NCI-H82 (cell line): ENCODE data around the gene TBX6.

Experiments used
- DNase-seq: peaks from one replicate; lab custom pipeline; 2025; lab: John Stamatoyannopoulos, UW

The TBX6 gene

DNA sequence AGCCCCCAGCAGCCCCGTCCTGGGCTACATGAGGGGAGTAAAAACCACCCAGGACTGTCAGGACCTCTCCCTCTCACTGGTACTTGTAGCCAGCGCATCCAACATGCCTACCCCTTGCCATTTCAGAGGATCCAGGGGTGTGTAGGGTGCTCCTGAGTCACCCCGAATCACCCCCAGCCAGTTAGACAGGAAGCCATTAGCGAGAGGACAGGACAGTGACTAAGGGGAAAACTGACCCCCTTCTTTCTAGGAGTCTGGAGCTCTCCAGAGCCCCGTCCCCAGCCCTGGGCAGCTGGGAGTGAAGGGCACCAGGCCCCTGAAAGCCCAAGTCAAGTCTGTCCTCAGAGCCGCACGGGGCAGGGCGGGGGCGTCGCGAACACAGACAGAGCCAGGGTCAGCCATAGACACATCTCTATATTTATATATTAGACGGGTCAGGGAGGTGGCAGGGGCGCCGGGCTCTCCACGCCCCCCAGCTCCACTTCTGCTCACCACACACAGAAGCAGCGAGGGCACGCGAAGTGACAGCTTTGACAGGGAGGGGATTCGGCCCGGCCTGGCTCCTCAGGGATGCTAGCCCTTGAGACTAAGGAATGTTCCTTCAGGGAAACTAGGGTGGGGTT, 22.1 kb upstream of the TBX6 start:
- DNase-seq: no peak

DNA sequence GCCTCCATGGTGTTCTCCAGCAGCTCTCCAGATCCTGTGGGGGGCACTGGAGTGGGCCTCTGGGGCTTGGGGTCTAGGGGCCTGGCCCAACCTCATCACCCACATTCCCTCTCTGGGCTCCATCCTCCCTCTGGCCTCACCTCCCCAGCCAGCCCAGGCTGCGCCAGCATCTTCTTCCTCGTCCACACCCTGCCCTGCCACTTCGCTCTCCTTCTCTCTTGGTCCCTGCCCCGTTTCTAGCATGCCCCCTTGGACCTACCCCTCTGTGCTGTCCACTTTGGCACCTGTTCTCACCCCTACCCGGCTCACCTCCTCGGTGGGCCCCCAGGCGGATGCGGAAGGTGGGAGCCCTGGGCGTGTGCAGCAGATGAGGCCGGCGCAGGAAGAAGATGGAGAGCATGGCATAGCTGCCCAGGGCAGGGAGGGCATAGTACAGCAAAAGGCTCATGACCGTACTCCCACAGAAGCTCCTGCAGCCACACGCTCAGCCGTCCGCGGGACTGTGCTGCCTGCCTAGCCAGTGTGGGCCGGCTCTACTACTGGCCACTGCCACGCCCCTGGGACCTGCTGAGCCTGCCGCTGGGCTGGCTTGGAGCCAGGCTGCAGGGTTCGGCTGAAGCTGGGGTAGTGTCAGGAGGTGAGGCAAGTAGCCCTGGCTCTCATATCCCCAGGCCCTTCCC, 21.4 kb upstream of the TBX6 start, which contains the start of gene GDPD3:
Gene GDPD3 (minus strand): TSS at position 507 of the 680 bp plus-strand sequence. CDS start 59 bp downstream, at position 448.
- DNase-seq: no peak

DNA sequence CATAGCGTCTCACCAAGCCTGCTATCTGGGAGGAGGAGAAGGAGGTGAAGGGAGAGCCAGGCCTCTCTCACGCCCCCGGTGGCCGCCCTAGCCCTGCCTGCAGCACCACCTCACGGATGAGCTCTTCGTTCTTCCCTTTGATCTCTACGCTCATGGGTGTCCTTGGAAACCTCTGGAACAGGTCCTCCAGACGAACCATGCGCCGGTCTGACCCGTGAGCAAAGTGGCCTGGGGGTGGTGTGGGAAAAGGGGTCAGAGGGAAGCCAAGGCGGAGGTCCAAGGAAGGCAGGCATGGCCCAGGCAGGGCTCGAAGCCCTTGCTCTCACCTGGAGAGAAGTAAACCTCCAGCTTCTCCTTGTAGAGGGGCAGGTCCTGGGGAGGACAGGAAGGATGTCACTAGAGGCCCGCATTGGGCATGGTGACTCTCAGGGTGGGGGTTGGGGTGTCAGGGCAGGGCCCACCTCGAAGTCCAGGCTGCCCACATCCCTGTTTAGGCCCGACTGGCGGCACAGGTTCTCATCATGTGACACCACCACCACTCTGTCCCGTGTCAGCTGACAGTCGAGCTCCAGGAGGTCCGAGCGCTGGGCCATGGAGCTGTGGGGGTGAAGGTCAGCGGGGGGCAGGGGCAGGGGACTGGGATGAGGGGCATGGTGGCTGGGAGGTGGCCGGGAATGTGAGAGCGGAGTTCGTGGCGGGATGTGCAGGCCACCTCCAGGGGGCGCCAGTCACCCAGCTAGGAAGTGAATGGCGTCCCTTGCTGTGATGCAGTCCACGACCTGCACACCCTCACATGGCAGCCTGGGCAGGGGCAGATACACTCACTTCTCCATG, 20.7 kb upstream of the TBX6 start:
- peak; percentile 59 for DNase-seq

DNA sequence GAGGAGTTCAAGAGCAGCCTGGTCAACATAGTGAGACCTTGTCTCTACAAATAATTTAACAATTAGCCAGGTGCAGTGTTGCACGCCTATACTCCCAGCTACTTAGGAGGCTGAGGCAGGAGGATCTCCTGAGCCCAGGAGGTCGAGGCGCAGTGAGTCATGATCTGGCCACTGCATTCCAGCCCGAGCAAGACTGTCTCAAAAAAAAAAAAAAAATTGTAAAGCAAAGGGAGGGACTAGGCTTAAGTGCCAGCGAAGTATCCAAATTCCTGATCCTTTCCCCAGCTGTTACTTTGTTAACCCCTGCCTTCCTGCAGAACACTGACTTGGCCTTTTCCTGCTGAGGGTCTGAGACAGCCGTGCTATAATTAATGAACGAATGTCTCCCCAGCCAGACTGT, 18.9 kb upstream of the TBX6 start:
- DNase-seq: peak; percentile 75

DNA sequence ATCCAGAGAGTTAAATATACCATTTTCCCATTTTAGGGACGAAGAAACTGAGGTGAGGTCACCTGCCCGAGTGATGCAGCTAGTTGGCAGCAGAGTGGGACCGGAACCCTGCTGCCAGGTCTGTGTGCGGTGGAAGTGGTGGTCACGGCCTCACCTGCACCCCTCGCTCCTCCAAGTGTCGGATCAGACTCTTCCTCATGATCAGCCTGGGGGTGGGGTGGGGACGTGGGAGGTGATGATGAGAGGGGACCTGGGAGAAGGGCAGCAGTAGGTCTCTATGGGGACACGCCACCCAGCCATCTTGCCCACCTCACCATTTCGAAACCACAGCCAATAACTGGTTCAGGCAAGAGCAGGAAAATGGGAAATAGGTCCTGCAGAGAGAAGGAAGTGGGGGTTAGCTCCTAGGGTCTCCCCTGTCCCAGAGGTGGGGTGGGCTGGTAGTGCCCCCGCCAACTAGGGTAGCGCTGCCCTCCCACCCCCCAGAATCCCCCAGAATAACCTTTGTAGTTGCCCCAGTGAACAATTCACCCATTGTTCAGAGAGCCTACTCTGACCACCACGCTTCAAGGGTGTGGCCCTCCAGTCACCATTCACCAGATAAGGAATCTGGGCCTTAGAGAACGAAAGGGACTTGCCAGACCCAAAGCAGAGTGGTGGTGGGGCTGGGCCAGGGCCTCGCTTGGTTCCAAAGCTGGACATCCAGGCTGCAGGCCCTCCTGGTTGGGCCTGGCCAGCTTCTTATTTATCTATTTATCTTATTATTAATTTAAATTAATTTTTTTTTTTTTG, 16.5 kb upstream of the TBX6 start:
- no peak for DNase-seq

DNA sequence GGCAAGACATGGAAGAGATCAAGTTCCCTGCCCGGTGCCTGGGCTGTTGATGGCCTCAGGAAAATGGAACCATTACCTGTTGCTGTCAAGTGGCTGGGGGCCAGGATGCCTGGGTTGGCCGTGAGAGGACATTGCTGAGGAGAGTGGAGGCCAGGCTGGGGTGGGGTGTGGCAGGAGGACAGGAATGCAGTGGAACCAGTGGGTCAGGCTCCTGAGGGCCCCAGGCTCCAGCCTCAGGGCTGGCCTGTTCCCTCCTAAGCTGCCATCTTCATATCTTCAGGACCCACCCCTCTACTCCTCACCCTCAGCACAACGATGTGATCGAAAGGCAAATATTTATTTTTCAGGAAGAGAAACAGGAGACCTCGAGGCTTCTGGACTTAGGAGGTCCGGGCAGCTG, 12.8 kb upstream of the TBX6 start:
- no peak for DNase-seq

DNA sequence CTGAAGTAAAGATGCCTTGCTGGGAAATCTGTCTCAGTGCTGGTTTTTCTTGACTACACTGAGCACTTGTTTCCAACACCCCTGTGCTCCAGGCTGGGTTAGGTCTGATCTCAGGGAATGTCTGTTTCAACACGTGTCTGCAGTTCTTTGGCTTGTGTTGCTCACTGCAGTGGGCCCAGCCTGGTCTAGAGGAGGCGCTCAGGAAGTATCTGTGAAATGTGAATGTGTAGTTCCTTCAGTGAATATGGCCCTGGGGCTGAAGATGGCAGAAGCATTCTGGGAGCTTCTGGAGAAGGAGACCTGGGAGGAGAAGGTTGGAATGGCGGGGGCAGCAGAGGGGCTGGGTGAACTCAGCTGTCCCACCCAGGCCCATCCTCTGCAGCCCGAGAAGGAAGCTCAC, 12.4 kb upstream of the TBX6 start:
- no peak for DNase-seq

DNA sequence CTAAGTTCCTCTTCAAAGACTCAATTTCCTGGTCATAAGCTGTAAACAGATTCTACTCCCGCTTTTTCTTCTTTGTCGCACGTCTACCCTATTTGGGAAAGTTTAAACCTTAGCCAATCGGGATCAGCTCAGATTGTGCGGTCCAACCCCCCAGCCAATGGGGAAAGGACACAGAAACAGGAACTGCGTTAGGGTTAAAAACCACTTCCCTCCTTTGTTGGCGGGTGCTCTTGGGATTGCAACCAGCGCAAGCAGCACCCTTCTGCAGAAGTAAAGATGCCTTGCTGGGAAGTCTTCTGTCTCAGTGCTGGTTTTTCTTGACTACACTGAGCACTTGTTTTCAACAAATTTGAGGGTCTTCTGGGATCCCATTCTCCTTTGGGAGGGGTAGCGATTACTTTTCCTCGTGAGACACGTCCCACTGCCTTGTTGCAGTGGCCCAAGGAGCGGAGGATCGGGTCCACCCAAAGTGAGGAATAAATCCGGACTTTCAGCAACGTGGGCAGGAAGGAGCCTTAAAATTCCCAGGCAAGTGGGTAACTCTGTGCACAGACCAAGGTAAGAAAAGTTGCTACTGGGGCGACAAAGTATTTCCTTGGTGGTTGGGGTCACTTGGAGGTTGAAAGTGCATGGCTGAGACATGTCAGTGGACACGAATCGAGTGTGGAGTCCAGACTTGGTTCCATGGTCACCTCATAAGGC, 5.3 kb upstream of the TBX6 start:
- no peak for DNase-seq

DNA sequence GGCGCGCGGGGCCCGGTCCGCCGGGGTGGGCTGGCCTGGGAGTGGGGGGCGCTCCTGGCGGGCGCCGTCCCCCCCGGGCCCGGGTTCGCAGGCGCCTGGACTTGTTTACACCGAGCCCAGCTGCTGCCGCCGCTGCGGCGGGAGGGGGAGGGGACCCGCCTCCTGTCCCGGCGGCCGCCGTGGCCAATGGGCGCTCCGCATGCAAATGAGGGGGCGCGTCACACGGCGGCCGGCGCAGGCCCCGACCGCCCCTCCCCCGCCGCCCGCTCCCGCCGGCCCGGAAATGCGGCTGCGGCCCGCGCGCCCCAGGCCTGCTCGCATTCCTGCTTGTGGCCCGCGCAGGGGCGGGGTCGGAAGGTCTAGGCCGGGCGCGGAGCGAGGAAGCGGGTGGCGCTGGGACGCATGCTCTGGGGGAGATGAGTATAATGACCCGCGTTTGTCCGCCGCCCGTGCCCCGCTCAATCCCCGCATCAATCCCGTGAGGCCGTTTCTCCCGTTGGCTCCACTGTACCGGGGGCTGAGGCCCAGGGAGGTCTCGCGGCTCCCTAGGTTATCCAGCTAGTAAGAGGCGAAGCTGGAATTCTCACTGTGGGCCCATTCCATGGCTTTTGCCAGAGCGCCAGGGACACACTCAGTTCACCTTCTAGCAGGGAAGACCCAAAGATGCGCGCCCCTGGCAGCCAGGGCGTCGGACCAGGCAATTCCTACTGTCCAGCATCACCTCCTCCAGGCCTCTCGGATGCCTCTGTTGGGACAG, 4.6 kb upstream of the TBX6 start, which contains the start of gene YPEL3:
Gene YPEL3 (minus strand): TSS at position 109 of the 757 bp plus-strand sequence. CDS start 731 bp downstream, outside the sequence.
- DNase-seq: peak; percentile 93

DNA sequence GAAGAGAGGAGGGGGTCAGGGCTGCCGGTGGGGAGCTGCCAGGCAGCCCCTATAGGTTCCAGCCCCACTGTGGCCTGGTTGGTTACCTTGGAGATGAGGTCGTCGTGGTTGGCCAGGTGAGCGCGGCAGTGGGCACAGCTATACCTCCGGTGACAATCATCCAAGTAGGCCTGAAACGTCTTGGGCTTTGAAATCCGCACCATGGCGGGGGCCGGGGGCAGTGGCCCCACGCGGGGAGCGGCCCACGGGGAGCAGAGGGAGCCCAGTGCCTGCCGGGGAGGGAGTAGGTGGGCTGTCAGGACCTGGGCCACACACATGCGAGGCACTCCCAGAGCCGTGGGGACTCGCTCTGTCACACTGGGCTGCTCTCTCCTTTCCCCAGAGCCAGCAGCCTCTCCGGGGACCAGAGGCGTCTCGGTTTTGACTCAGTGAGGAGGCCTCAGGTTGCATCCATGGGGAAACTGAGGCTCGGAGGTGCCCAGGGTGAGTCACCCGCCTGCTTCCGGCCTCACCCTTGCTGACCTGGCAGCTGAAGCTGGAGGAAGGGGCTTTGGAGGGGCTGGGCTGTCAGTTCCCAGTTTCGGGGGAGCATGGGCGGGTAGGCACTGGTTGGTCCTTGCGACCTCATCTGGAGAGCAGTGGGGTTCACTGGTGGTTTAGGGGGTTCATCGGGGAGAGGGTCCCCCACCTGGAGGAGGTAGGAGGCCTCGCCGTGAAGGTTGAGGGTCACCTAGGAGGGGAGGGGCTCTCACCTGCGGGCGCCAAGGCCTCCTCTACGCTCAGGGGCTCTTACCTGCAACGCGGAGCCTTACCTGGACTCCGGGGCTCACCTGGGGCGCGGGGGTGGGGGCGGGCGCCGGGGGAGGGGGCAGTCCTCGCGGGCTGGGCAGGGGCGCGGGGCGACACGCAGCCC, 3.7 kb upstream of the TBX6 start:
- peak; percentile 29 for DNase-seq

DNA sequence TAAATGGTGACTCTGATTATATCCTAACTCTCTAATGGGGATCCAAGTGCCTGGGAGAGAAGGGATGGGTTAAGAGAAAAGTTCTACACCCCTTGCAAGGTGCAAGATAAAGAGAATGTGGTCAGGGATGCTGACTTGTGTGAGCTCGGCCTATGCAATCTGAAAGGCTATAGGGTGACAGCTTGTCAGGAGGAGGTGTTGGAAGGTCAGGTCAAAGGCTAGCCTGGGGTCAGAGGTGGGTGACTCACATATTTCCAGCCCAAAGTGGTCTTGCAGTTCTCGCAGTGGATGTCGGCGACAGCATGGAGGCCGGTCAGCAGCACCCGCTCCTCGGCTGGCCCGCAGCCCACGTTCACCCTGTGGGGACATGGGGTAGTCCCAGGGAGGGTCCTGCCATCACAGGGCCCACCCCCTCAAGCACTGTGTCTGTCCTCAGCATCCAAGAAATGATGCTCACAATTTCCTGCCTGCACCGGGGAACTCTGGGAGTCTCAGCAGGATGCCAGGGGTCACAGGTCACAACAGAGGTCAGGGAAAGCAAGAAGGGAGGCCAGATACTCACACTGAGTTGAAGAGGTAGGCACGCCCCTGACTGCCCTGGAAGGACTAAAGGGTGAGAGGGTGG, 2.9 kb upstream of the TBX6 start:
- DNase-seq: no peak

DNA sequence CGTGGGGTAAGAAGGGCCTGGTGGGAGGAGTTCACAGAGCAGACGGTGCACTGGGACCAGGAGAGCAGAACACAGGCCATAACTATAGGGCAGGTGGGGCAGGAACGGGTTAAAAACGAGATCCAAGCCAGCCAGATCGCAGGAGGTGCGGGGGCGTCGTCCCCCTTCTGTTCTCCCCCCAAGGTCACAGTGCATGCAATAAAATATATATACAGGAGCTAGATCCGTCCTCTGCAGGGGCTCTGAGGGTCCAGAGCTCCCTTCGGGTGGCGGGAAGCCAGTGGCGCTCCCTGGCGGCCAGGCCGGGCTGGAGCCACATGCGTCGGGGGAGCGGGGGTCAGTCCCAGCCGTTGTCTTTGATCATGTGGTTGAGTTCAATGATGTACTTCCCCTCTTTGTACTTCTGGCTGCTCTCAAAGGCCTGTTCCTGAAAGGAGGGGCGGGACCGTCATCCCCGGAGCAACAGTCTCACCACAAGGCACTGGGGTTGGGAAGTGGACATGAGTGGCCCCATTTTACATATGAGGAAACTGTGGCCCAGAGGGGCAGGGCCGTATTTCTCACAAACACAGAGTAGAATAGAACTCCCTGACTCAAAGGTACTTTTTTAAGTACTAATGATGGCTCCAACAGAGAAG, 768 bp upstream of the TBX6 start:
- peak; percentile 87 for DNase-seq

DNA sequence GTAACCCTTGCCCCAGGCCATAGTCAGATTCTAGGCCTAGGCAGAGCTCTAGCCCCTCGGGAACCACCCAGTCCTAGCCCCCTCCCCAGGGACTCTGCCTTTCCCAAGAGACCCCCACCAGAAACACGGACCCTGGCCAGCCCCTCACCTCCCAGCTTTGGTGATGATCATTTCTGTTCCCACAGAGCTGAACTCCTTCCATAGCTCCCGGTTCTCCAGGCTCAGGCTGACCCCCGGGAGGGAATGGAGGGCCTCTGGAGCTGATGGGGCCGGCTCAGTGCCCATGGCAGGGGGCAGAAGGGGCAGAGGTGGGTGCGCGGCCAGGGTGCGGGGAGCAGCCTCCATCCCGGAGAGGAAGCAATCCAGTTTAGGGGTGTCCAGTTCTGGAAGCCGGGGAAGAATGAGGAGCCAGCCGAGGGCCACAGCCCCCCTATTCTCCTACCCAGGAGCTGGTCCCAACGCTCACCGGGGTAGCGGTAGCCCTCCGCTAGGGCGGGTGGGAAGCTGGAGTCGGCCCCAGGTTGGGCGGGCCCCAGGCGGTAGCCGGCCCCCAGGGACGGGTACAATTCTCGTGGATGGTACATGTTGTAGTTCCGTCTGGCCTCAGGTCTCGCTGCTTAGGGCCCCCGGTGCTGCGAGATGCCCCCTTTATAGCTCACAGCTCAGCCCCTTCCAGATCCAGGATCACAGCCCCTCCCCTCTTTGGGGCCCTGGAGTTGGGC, 953 bp downstream of the TBX6 start:
- no peak for DNase-seq

DNA sequence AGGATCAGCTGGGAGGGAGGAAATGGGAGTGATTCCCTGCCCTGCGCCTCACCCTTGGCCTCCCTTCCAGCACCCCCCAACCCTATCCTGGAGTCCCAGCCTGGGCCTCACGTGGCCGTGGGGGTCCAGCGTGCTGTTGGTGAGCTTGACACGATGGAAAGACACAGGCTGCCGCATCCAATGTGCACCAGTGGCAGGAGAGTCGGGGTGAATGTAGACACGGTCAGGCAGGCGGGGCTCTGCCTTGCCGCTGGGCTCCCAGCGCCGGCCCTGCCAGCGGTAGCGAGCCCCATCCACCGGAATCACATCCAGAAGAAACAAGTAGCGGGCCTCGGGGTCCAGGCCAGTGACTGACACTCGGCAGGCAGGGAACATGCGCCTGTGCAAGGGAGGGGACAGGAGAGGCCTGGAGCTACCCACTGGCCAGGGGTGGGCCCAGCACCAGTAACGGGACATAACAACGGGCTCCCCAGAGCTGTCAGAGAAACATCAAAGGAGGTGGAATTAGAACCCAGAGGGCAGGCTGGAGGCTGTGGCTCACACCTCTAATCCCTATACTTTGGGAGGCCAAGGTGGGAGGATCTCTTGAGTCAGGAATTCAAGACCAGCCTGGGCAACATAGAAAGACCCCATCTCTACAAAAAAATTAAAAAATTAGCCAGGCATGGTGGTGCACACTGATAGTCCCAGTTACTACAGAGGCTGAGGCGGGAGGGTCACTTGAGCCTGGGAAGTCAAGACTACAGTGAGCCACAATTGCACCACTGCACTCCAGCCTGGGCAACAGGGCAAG, 2.7 kb downstream of the TBX6 start:
- no peak for DNase-seq

DNA sequence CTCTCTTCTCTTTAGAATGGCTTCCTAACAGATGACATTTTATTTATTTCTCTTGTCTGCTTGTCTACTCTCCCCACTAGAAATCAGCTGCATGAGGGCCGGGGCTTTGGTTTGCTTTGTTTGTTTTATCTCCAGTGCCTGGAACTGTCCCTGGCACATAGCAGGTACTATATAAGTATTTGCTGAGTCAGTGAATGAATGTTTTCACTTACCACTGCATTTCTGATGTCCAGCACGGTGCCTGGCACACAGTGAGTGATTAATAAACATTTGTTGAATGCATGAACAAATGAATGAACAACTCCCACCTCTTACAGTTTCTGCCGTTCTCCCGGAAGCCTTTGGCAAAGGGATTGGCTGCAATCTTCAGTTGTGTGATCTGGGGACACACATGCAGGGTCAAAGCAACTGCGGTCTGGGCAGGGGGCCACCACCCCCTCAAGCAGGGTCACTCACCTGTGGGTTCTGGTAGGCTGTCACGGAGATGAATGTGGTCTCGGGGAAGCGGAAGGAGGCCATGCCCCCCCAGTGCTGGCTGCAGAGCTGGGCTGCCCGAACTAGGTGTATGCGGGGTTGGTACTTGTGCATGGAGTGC, 3.4 kb downstream of the TBX6 start:
- DNase-seq: no peak

DNA sequence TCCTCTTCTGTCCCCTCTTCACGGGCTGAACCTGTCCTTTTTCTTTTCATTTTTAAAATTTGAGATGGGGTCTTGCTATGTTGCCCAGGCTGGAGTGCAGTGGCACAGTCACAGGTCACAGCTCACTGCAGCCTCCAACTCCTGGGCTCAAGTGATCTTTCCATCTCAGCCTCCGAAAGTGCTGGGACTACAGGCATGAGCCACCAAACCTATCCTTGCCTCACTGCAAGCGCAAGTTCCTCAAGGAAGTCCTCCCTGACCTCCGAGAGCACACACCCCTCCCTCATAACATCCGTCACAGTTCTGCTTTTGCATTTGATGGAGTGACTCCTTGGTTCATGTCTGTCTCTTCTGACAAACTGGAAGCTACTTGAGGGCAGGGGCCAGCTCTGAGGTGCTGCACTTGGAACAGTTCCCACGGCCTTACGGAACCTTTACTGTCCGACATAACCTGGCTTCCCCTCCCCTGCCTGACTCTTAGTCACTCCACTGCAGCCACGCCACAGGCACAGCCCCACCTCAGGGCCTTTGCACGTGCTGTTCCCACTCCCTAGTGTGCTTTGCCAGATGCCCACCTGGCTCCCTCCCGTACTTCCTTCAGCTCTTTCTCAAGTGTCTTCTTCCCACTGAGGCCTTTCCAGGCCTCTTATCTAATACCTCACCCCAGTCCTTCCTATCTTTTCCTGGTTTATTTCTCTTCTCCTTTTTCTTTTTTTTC, 4.4 kb downstream of the TBX6 start:
- DNase-seq: no peak
